ENCODE results near the gene USB1. TPM values are rescaled to one million over a fixed set of nuclear protein-coding genes. Genes with fewer than 3 reads are reported as not detected.

Gene USB1
- total and polyA plus RNA-seq, 4 donors: 8.9 to 40.7 (median 28.3) TPM

GRCh38 chr16:58013201-58013956, 12.2 kb downstream of the USB1 start:
- TF ChIP-seq CTCF (IDR thresholded peaks at IDR 0.05; ENCODE audit: low read depth, low read length, missing input control): no peak
- TF ChIP-seq REST (IDR thresholded peaks at IDR 0.05): no peak
- TF ChIP-seq FOXA1 (IDR thresholded peaks at IDR 0.05): no peak
- no peak for TF ChIP-seq SP1 (IDR thresholded peaks at IDR 0.05)
- no peak for TF ChIP-seq FOXA2 (IDR thresholded peaks at IDR 0.05)
- TF ChIP-seq ZBTB33 (IDR thresholded peaks at IDR 0.05): no peak
- TF ChIP-seq TAF1 (conservative IDR thresholded peaks at IDR 0.05): no peak
- no peak for TF ChIP-seq HNF4A (conservative IDR thresholded peaks at IDR 0.05)
- TF ChIP-seq JUND (IDR thresholded peaks at IDR 0.05): no peak
- TF ChIP-seq RXRA (IDR thresholded peaks at IDR 0.05): no peak
- WGBS: 92% methylated on average over 9 of the region's 9 CpGs
- Histone ChIP-seq H3K27me3 (ENCODE audit: control insufficient read depth in 4 of 4, insufficient read depth in 4 of 4, low read length in 3 of 4) (no peaks in the 10 kb centered on the region), H3K4me3 (ENCODE audit: low read depth in 1 of 3, low read length in 3 of 3) (no peak overlapping the region), H3K4me1 (ENCODE audit: control insufficient read depth in 4 of 4, insufficient read depth in 4 of 4, low read length in 3 of 4) (no peaks in the 10 kb centered on the region), H3K9ac (ENCODE audit: low read depth in 1 of 2, low read length in 2 of 2) (no peak overlapping the region), H3K9me3 (ENCODE audit: control insufficient read depth in 4 of 4, low read length in 3 of 4) (no peaks in the 10 kb centered on the region), H3K36me3 (ENCODE audit: control insufficient read depth in 4 of 4, insufficient read depth in 3 of 4, low read depth in 1 of 4, low read length in 3 of 4) (peaks cover 6 to 36% (median 21%) of the 10 kb centered on the region in 4 donors), H3K27ac (ENCODE audit: low read depth in 1 of 2, low read length in 2 of 2) (no peak overlapping the region)
- DNase-seq (ENCODE audit: low spot score): no peak

- H3K4me1 ChIP-seq (ENCODE audit: control insufficient read depth in 4 of 4, insufficient read depth in 4 of 4, low read length in 3 of 4): peaks cover 0 to 7% (median 3%) of the 10 kb centered on the region in 4 donors
- no peak overlapping the region for H3K4me3 ChIP-seq (ENCODE audit: low read depth in 1 of 3, low read length in 3 of 3)
- H3K9me3 ChIP-seq (ENCODE audit: control insufficient read depth in 4 of 4, low read length in 3 of 4): no peaks in the 10 kb centered on the region
- TF ChIP-seq ATF3 (IDR thresholded peaks at IDR 0.05) (no peak), ZBTB33 (IDR thresholded peaks at IDR 0.05) (no peak), YY1 (IDR thresholded peaks at IDR 0.05) (no peak), HNF4A (conservative IDR thresholded peaks at IDR 0.05) (no peak), REST (IDR thresholded peaks at IDR 0.05) (no peak), RXRA (IDR thresholded peaks at IDR 0.05) (no peak), MAX (IDR thresholded peaks at IDR 0.05) (no peak)
- H3K9ac ChIP-seq (ENCODE audit: low read depth in 1 of 2, low read length in 2 of 2): no peak overlapping the region
- H3K27me3 ChIP-seq (ENCODE audit: control insufficient read depth in 4 of 4, insufficient read depth in 4 of 4, low read length in 3 of 4): no peaks in the 10 kb centered on the region
- peaks cover 4 to 17% (median 6%) of the 10 kb centered on the region in 4 donors for H3K36me3 ChIP-seq (ENCODE audit: control insufficient read depth in 4 of 4, insufficient read depth in 3 of 4, low read depth in 1 of 4, low read length in 3 of 4)
- no peak overlapping the region for H3K27ac ChIP-seq (ENCODE audit: low read depth in 1 of 2, low read length in 2 of 2)
- no peak for DNase-seq (ENCODE audit: low spot score)
- WGBS: 73% methylated on average over 12 of the region's 12 CpGs
Observed at GRCh38 chr16:58016840-58017446, 15.7 kb downstream of the USB1 start.

All from liver (tissue), 9 donors.